Stimulated activated CD4-positive, alpha-beta T cell treated with anti-CD3 and anti-CD28 coated beads, TNF-alpha, amount 100 ng/mL, for 48 hours (primary cell): ENCODE measurements around the gene RNU1-2.
"Not testable (repeated sequence)": the region's sequence is repeated elsewhere in the genome, so short reads cannot be mapped to it uniquely, and the experiment has no call there.

Experiments
- DNase-seq, 3 donors: peaks; one replicate each; pipeline ENCODE4 v3.0.0-alpha.2; 2020; ENCODE audit warnings: low read depth in 3 of 3

The RNU1-2 gene

DNA sequence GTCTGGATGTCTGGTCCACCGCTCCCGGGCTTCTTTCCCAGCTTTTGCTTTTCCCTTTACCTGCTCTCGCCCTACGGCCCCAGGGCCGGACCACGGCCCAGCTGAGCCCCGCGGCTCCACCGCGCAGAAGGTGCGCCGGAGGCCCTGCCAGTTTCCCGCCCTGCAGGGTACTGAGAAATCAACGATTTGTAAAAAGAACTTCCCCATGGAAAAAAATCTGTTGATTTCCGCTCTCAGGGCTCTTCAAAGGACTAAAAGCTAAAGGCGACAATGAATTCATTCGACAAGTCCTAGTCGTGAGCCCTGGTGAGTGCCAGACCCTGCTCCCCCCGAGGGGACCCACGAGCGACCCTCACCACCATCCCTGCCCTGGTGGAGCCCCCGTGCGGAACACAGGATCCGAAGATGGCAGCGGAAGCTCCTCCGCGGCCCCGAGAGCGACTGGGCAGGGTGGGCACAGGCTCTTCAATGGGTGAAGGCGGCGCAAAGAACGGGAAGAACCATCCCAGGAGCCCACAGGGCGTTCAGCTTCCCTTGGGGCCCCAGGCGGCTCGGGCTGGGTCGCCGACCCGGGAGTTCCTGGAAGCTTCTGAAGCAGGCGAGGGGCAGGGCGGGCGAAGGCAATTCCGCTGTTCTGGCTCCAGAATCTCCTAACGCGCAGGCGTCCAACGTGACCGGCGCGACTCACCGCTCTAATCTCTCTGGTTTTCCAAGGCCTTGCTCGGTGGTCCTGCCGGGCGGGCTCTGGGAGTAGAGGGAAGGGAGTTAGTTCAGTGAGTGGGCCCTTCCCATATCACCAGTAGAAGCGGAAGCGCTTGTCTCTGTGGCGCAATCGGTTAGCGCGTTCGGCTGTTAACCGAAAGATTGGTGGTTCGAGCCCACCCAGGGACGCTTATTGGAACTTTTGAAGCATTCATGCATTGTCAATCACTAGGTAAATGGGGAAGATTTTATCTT lies 6.6 kb upstream of the RNU1-2 start:
- DNase-seq = peak; percentile 56 to 60 (median 60)

DNA sequence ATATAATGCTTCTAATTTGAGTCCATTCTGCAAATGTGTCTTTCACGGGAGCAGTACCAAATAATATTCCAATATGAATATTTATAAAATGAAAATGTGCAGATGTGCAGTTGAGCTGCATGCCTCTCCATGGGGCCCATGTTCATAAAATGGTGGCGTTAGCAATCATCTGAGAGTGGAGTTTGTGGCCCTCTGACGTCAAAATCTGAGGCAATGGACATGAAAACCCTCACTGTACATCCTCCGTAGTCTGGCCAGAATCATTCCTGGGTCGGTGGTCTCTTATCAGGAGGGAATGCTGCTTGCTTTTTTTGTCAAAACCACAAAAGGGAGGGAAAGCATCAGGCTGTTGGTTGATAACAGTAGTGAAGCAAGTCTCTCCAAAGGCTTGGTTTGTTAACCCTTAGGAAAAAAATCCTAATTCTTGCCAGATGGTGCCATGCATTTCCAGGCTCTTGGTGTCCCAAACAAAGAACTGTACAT lies 5.2 kb upstream of the RNU1-2 start:
- not testable (repeated sequence) for DNase-seq

DNA sequence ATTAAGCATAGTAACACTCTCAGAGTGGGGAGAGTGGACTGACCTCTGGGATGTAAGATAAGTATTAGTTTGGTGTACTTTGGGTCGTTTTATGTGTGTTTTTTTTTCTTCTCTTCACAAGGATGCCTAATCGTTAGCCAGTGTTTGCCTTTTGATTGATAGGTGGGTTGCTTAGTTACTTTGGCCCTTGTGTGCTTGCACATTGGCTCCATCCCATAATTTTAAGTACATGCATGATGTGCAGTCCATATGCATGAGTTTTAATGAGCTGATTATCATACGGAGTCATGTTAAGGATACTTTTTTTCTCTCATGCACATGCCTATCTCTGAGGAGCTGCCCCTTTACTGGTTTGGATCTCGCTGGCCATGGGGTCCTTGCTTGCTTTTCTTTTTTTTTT lies 4.7 kb upstream of the RNU1-2 start:
- not testable (repeated sequence) for DNase-seq

DNA sequence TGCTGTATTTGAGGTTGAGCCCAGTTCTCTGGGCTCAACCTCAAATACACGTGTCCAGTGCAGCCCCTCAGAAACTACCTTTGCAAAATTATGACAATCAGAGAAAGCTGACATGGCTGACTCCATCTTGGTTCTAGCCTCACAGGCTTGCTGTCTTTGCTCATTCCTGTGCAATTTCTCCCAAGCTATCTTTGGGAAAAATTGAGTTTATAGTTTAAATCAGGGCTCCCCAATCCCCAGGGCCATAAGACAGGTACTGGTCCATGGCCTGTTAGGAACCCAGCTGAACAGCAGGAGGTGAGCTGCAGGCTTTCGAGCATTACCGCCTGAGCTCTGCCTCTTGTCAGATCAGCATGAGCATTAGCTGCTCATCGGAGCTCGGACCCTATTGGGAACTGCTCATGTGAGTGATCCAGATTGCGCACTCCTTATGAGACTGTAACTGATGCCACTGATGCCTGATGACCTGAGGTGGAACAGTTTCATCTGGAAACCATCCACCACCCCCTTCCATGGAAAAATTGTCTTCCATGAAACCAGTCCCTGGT lies 2.7 kb upstream of the RNU1-2 start:
- not testable (repeated sequence) for DNase-seq

DNA sequence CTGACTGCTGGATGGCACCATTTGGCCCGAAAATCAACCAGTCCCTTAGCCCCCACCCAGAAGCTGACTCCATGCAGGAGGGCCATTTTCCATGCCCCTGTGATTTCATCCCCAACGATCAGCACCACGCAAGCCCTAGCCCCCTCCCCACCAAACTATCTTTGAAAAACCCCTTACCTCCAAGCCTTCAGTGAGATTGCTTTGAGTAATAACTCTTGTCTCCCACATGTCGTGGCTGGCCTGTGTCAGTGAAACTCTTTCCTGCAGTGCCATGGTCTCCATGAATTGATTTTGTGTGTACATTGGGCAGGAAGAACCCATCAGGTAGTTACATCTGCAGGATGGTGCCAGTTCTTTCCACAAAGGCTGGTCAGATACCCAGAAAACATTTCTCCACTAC lies 2.0 kb upstream of the RNU1-2 start:
- DNase-seq = not testable (repeated sequence)

DNA sequence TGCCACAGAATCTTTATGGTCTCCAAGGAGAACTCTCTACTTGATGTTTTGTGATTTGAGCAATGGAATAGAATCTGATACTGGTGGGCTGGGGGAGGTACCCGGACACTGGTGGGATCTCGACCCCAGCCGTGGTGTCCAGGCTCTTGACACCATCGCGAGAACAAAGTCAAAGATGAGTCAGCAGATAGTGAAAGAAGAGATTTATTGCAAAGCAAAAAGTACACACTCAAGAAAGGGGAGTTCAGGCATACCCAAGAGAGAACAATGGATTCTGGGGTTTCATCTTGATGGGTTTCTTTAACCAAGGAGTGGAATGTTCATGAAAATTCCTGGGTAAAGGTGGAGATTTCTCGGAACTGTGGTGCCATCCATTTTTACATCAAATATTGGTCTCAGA lies 1.4 kb upstream of the RNU1-2 start:
- not testable (repeated sequence) for DNase-seq

DNA sequence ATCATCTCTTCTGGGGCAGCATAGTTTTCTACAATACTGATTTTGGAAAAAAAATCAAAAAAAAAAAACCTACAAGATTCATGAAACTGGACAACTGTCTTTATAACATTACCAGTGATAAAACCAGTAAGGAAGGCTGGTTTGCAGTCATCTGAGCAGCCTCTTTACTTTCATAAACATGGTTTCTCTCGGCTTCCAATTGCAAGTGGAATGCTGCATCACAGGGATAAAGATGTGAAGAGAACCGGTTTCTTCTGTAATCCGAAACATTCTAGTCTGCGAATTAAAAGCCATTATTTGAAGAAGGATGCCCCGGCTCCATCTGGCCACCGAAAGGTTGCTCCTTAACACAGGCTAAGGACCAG lies 565 bp upstream of the RNU1-2 start:
- DNase-seq = not testable (repeated sequence)

DNA sequence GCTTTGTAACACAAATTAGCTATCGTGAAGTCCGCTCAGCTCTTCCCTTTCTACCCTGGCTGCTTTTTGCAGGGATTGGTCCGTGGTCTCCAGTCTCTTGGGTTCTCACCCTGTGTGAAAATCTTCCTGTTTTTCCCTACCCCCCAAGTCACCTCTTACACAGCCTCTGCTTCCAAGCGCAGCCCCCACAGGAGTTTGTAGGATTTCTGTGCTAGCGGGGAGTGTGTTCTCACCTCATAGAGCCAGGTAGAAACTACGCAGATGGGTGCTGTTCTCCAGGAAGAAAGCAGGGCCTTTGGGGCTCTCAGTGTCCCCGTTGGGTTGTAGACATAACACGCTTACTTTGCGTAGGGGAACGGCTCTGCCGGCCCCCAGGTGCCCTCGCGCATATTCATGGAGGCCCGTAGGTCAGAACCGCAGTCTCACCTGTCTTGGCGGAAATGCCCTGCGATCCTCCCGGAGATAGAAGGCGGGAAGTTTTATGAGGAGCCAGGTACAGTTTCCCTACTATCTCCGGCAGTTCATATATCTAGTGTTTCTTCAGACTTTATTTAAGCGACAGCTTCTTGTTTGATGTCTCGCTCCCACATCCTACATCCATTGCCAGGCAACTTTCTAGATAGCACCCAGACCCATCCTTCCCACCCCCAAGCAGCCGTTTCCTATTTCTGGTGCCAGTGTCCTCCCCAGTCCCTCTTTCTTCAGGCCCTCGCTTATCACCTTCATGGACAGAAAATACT lies 706 bp downstream of the RNU1-2 start:
- peak; percentile 52 to 79 (median 61) for DNase-seq

DNA sequence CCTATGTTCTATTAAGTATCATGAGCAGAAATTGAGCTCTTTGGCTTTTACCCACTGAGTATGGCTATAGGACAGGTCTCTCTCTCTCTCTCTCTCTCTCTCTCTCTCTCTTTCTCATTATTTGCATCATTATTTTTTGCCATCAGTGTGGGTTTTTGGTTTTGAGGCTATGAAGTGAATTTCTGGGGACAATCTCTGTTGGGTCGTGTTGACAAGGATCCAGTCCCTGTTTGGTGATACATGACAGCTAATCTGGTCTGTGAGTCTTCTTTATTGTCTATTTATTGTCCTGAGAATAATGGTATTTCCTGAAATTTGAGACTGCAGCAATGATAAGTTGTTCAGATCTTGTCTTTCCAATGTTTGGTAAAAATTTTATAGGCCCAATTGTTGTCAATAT lies 1.9 kb downstream of the RNU1-2 start:
- not testable (repeated sequence) for DNase-seq

DNA sequence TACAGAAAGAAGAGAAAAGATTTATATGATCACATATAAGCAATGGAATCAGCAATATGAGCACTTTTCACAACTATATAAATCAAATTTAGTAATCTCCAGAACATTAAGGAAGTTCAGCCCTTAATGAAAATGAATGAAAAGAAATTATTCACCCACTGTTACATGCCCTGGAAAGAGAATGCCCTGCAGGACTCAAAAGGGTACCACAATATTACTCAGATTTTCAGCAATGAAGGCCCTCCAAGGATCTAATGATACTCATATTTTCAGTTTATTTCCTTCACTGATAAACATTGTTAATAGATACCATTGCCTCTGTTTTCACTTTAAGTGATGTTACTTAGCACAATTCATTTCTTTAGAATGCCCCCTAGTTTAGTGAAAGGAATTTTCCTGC lies 2.5 kb downstream of the RNU1-2 start:
- DNase-seq = not testable (repeated sequence)

DNA sequence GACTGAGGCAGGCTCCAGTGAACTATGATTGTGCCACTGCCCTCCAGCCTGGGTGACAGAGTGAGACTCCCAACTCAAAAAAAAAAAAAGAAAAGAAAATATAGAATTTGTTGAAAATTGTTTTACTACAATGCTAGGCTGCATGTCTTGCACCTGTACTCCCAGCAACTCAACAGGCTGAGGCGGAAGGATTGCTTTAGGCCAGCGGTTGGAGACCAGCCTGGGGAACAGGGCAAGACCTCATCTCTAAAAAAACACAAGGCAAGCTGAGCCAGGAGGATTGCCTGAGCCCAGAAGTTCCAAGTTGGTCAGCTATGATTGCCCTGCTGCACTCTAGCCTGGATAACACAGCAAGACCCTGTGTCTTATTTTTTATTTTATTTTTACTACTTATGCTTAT lies 3.2 kb downstream of the RNU1-2 start:
- not testable (repeated sequence) for DNase-seq

DNA sequence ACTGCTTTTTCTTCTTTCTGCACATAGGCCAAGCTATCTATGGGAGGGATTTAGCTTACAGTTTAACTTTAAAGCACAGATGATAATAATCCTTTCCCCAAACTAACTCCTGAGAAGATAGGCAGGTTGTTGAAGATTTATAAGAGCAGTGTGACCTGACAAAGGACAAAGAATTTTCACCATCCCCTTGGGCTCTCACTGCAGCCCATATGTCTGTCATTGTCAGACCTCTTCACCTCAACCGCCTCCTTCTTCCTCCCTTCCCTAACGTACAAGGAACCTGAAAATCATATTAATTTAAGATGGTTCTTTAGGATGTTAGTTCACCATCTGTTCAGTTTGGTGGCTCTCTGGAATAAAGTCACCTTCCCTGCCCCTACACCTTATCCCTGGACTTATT lies 5.0 kb downstream of the RNU1-2 start:
- no peak for DNase-seq

DNA sequence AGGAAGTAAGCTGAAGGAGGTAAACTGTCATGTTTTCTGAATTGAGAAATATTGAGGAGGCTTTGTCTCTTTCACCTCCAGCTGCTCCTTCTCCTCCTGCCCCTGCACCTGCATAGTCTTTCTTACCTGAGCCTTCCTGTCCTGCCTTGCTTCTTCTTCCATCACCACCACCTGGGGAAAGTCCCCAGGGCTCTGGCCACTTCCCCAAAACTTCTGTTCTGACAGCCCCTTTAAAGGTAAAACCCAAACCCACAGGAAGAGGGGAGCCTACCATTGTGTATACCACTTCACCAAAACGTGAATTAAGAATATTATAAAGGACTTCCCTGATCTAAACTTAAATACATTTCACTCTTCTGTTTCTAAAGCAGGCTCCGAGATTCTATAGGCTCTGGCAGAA lies 5.6 kb downstream of the RNU1-2 start:
- DNase-seq = not testable (repeated sequence)

DNA sequence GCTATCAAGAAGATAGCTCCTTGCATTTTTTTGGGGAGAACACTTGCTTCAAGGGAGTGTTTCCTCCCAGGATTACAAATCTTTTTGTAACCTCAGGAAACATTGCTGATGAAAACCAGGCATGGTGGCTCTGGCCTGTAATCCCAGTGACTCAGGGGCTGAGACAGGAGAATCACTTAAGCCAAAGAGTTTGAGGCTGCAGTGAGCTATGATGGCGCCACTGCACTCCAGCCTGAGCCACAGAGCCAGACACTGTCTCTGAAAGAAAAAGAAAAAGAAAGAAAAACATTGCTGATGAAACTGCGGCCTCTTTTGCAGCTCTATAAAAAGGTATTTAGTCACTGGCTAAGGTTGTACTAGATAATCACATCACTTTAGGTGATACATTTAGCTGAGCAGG lies 7.3 kb downstream of the RNU1-2 start:
- no peak for DNase-seq

DNA sequence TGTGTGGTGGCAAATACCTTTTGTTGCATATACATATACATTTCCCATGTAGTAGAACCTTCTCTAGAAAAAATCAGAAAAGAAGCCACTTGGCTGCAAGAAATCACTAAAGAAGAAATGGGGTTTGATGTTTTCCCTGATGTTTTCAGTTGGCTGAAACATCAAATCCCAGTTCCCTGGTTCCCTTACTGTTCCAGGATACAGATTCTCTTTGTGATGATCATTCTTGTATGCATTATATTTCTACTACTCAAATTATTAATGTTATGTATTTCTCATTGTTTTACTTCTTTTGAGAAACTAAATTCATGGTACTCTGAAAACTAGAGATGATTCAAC lies 7.6 kb downstream of the RNU1-2 start:
- DNase-seq = no peak

DNA sequence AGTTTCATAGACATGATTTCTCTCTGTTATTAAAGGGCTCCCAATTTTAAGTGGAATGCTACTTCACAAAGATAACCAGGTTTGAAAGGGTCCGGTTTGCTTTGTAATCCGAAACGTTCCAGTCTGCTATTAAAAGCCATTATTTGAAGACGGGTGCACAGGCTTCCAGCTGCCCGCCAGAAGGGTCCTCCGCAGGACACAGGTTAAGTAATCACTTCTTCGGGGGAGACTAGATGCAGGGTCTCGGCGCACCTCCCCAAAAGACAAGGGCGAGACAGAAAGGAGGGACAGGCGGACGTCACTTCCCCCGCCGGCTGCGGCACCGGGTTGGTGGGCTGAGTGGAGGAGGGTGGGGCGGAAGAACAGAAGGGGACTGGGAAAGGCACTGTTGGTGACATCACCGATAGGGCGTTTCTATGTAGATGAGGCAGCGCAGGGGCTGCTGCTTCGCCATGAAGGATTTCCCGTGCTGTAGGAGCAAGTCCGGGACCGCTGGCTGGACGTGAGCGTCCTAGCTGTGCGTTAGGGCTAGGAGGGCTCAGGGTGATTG lies 8.9 kb downstream of the RNU1-2 start:
- DNase-seq = peak; percentile 98 to 100 (median 99)

DNA sequence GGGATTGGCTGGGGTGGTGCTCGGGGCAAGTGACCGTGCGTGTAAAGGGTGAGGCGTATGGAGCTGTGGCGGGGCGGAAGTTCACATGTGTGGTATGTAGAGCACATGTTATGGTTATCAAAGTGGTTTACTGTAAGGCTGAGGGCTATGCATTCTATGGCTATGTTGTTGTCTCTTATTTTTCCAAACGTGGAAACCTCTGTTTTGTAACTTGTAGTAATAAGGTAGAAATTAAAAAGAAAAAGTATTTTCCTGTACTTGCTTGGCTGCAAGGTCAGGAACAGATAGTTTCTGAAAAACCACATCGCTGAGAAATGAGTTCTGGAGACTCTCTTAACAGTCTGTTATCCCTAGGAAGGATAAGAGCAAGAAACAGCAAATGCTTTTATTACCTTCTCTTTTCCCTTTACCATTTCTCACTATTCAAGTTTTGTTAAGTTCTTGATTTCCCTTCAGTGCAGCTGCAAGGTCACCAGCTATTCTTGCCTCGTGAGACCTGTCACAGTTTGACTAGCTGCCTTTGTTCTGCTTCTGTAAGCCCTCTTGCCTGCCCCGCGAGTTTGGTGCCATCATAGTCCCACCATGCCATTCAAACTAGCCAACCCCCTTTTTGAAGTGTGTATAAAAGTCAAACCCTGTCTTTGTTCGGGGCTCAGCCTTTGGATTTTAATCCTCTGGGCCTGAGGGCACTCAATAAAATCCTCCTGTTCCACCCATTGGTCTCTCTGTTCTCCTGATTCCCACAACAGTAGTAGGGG lies 9.5 kb downstream of the RNU1-2 start:
- DNase-seq = peak; percentile 28 to 45 (median 38)

DNA sequence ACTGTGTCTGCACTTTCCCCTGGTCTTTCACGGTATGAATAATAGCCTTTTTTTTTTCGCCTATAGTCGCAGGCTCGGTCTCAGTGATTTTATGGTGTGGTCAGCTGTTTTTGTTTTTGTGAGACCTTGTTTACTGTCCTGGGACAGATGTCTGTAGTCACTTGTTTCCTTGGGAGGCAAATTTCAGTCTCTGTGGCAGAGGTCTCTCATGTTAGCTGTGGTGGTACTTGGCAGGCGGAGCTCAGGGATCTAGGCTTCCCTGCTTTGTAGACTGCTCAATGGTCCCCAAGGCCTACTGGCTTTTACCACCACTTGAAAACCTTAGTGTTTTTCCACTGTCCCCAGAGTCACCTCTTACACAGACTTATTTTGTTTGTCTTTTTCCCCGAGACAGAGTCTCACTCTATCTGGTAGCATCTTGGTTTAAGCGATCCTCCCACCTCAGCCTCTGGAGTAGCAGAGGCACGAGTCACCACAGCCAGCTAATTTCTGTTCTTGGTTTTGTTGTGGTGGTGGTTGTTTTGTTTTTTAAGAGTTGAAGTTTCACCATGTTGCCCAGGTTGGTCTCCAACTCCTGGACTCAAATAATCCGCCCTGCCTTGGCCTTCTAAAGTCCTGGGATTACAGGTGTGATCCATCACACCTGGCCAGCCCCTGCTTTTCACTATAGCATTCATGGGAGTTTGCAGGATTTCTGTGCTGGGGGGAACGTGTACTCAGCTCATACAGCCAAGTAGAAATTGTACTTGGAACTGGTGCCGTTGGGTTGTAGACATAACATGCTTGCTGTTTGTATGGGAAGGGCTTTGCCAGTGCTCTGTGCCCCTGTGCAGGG lies 10.3 kb downstream of the RNU1-2 start:
- DNase-seq = no peak

DNA sequence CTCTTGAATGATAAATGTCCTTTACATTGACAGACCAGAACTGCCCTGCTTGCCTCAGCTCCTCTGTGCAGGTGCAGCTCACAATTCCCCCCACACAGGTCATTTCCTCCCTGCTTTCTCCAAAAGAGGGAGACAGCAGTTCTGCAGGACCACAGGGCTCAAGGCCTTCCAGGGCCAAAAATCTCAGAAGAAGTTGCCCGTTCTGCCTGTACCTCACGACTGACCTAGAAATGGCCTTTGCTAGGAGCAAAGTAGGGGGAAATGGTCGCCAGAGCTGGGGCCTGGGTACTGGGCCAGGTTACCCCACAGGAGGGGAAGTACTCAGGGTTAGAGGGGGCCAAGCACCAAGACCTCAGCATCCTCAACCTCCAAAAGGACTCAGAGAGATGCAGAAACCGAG lies 11.1 kb downstream of the RNU1-2 start:
- DNase-seq = no peak
